WTC11 (cell line): ENCODE data around the gene DNAH8. TPM values are rescaled to one million over a fixed set of nuclear protein-coding genes. Genes with fewer than 3 reads are reported as not detected.

ENCODE experiments used
- ATAC-seq: fragments of 200-7000 bp; cut with Tn5 transposase; 2 replicates; pipeline ENCODE4 v1.10.0; 2021; ENCODE audit warnings: mild to moderate bottlenecking, moderate library complexity
- CTCF ChIA-PET: fragments of 300-600 bp; sonication (Branson Sonifier 250); formaldehyde crosslinking; loops from one replicate; lab custom pipeline; 2021; ENCODE audit warnings: antibody characterized with exemption; lab: Charles Lee
- POLR2A ChIA-PET: fragments of 350-600 bp; sonication (Branson Sonifier 250); formaldehyde crosslinking; loops from one replicate; lab custom pipeline; 2021; ENCODE audit warnings: antibody characterized with exemption; lab: Charles Lee
- DNase-seq: peaks from one replicate; pipeline ENCODE4 v3.0.0; 2021; ENCODE audit warnings: low spot score
- H3K27ac Mint-ChIP-seq: 2 replicates; pipeline ENCODE4 v1.8.0; 2021; ENCODE audit warnings: mixed read lengths
- H3K27me3 Mint-ChIP-seq: 2 replicates; pipeline ENCODE4 v1.8.0; 2021; ENCODE audit warnings: low read depth, mild to moderate bottlenecking, moderate library complexity, mixed read lengths
- H3K36me3 Mint-ChIP-seq: 2 replicates; pipeline ENCODE4 v1.8.0; 2021; ENCODE audit warnings: mixed read lengths
- H3K4me1 Mint-ChIP-seq: 2 replicates; pipeline ENCODE4 v1.8.0; 2022; ENCODE audit warnings: mixed read lengths
- H3K4me3 Mint-ChIP-seq: 2 replicates; pipeline ENCODE4 v1.8.0; 2021; ENCODE audit warnings: mild to moderate bottlenecking, moderate library complexity, mixed read lengths
- H3K9me3 Mint-ChIP-seq: 2 replicates; pipeline ENCODE4 v1.8.0; 2021; ENCODE audit warnings: mixed read lengths
- ATF1 ChIP-seq: sonication (generic); formaldehyde crosslinking; IDR thresholded peaks from 2 replicates; pipeline ENCODE4 v1.8.1; 2023; ENCODE audit warnings: mild to moderate bottlenecking, moderate library complexity, missing genetic modification reagents
- EMX1 ChIP-seq: fragments of 250-450 bp; sonication (Bioruptor Pico); IDR thresholded peaks from 2 replicates; pipeline ENCODE4 v1.8.0; 2021; ENCODE audit warnings: mild to moderate bottlenecking
- ESRRA ChIP-seq: sonication (generic); formaldehyde crosslinking; IDR thresholded peaks from 2 replicates; pipeline ENCODE4 v1.8.1; 2022; ENCODE audit warnings: mild to moderate bottlenecking, missing genetic modification reagents, borderline replicate concordance
- ETV6 ChIP-seq: sonication (generic); formaldehyde crosslinking; IDR thresholded peaks from 2 replicates; pipeline ENCODE4 v1.8.1; 2022; ENCODE audit warnings: mild to moderate bottlenecking, missing genetic modification reagents
- MXD4 ChIP-seq: fragments of 250-450 bp; sonication (Bioruptor Pico); IDR thresholded peaks from 2 replicates; pipeline ENCODE4 v1.8.0; 2021; ENCODE audit warnings: mild to moderate bottlenecking, moderate library complexity, borderline replicate concordance
- NFATC4 ChIP-seq: fragments of 250-450 bp; sonication (Bioruptor Pico); IDR thresholded peaks from 2 replicates; pipeline ENCODE4 v1.9.0; 2021; ENCODE audit warnings: mild to moderate bottlenecking
- SP1 ChIP-seq: sonication (generic); formaldehyde crosslinking; conservative IDR thresholded peaks from 2 replicates; pipeline ENCODE4 v1.8.1; 2022; ENCODE audit warnings: missing genetic modification reagents
- ZNF263 ChIP-seq: sonication (generic); formaldehyde crosslinking; IDR thresholded peaks from 2 replicates; pipeline ENCODE4 v1.8.1; 2022; ENCODE audit warnings: low read depth, mild to moderate bottlenecking, moderate library complexity, missing genetic modification reagents
- ZNF317 ChIP-seq: sonication (generic); formaldehyde crosslinking; IDR thresholded peaks from 2 replicates; pipeline ENCODE4 v1.8.1; 2023; ENCODE audit warnings: low read depth, mild to moderate bottlenecking, moderate library complexity, missing genetic modification reagents, borderline replicate concordance
- ZNF416 ChIP-seq: fragments of 250-450 bp; sonication (Bioruptor Pico); IDR thresholded peaks from 2 replicates; pipeline ENCODE4 v1.9.0; 2021; ENCODE audit warnings: mild to moderate bottlenecking, inconsistent platforms
- ZNF671 ChIP-seq: fragments of 250-450 bp; sonication (Bioruptor Pico); IDR thresholded peaks from 2 replicates; pipeline ENCODE4 v1.8.0; 2021; ENCODE audit warnings: mild to moderate bottlenecking
- total RNA-seq: library from RNA; stranded (reverse); gene quantifications from 3 replicates; pipeline ENCODE4 v1.2.3, GENCODE V29; 2021
- TF ChIP-seq, protein P1 (sequence below): fragments of 250-450 bp; sonication (Bioruptor Pico); IDR thresholded peaks from 2 replicates; pipeline ENCODE4 v1.9.0; 2021; ENCODE audit warnings: mild to moderate bottlenecking, borderline replicate concordance
- TF ChIP-seq, protein P2 (sequence below): sonication (generic); formaldehyde crosslinking; IDR thresholded peaks from 2 replicates; pipeline ENCODE4 v1.8.1; 2022; ENCODE audit warnings: mild to moderate bottlenecking, moderate library complexity, missing genetic modification reagents
- TF ChIP-seq, protein P3 (sequence below): fragments of 250-450 bp; sonication (Bioruptor Pico); IDR thresholded peaks from 2 replicates; pipeline ENCODE4 v1.9.0; 2021; ENCODE audit warnings: moderate library complexity, mild to moderate bottlenecking, inconsistent platforms, borderline replicate concordance
- TF ChIP-seq, protein P4 (sequence below): sonication (generic); formaldehyde crosslinking; IDR thresholded peaks from 2 replicates; pipeline ENCODE4 v1.8.1; 2023; ENCODE audit warnings: mild to moderate bottlenecking, missing genetic modification reagents, borderline replicate concordance
- TF ChIP-seq, protein P5 (sequence below): fragments of 250-450 bp; sonication (Bioruptor Pico); IDR thresholded peaks from 2 replicates; pipeline ENCODE4 v2.1.2; 2022; ENCODE audit warnings: mild to moderate bottlenecking, moderate library complexity

DNAH8 gene
- total RNA-seq, 1 experiment from 2014 or later = 0.02 TPM

DNA sequence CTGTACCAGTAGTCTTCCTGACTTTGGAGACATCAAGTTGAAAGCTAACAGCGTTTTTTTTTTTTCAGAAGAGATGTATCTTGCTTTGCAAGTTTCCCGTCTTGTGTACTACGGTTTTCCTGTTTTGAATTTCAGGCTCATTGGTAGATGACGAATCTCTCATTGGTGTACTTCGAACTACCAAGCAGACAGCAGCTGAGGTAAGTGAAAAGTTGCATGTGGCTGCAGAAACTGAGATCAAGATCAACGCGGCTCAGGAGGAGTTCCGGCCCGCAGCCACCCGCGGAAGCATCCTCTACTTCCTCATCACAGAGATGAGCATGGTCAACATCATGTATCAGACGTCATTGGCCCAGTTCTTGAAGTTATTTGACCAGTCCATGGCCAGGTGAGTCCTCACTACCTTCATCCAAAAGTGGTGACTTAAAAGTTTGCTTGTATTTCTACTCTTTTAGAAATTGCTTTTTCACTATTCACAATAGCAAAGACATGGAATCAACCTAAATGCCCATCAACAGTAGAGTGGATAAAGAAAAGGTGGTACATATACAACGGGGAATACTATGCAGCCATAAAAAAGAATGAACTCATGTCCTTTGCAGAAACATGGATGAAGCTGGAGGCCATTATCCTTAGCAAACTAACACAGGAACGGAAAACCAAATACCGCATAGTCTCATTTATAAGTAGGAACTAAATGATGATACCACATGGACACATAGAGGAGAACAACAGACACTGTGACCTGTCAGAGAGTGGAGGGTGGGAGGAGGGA lies 222.9 kb downstream of the DNAH8 start:
- ATAC-seq = no peak
- H3K27ac Mint-ChIP-seq = no peak overlapping the region
- H3K9me3 Mint-ChIP-seq = peaks cover 10% of the 10 kb centered on the region
- CTCF ChIA-PET = no interaction called here
- TF ChIP-seq MXD4 (no peak), ESRRA (CRISPR knock-in tag) (no peak), ZNF416 (no peak), ZNF317 (CRISPR knock-in tag) (no peak), NFATC4 (CRISPR knock-in tag) (no peak), ETV6 (CRISPR knock-in tag) (no peak), EMX1 (no peak), ZNF671 (CRISPR knock-in tag) (no peak), ATF1 (CRISPR knock-in tag) (no peak), ZNF263 (no peak), SP1 (CRISPR knock-in tag) (no peak)
- TF ChIP-seq, protein P1, sequence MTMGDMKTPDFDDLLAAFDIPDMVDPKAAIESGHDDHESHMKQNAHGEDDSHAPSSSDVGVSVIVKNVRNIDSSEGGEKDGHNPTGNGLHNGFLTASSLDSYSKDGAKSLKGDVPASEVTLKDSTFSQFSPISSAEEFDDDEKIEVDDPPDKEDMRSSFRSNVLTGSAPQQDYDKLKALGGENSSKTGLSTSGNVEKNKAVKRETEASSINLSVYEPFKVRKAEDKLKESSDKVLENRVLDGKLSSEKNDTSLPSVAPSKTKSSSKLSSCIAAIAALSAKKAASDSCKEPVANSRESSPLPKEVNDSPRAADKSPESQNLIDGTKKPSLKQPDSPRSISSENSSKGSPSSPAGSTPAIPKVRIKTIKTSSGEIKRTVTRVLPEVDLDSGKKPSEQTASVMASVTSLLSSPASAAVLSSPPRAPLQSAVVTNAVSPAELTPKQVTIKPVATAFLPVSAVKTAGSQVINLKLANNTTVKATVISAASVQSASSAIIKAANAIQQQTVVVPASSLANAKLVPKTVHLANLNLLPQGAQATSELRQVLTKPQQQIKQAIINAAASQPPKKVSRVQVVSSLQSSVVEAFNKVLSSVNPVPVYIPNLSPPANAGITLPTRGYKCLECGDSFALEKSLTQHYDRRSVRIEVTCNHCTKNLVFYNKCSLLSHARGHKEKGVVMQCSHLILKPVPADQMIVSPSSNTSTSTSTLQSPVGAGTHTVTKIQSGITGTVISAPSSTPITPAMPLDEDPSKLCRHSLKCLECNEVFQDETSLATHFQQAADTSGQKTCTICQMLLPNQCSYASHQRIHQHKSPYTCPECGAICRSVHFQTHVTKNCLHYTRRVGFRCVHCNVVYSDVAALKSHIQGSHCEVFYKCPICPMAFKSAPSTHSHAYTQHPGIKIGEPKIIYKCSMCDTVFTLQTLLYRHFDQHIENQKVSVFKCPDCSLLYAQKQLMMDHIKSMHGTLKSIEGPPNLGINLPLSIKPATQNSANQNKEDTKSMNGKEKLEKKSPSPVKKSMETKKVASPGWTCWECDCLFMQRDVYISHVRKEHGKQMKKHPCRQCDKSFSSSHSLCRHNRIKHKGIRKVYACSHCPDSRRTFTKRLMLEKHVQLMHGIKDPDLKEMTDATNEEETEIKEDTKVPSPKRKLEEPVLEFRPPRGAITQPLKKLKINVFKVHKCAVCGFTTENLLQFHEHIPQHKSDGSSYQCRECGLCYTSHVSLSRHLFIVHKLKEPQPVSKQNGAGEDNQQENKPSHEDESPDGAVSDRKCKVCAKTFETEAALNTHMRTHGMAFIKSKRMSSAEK (CRISPR knock-in tag) = no peak
- TF ChIP-seq, protein P2, sequence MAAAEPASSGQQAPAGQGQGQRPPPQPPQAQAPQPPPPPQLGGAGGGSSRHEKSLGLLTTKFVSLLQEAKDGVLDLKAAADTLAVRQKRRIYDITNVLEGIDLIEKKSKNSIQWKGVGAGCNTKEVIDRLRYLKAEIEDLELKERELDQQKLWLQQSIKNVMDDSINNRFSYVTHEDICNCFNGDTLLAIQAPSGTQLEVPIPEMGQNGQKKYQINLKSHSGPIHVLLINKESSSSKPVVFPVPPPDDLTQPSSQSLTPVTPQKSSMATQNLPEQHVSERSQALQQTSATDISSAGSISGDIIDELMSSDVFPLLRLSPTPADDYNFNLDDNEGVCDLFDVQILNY (CRISPR knock-in tag) = no peak
- TF ChIP-seq, protein P3, sequence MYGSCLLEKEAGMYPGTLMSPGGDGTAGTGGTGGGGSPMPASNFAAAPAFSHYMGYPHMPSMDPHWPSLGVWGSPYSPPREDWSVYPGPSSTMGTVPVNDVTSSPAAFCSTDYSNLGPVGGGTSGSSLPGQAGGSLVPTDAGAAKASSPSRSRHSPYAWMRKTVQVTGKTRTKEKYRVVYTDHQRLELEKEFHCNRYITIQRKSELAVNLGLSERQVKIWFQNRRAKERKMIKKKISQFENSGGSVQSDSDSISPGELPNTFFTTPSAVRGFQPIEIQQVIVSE (CRISPR knock-in tag) = no peak
- TF ChIP-seq, protein P4, sequence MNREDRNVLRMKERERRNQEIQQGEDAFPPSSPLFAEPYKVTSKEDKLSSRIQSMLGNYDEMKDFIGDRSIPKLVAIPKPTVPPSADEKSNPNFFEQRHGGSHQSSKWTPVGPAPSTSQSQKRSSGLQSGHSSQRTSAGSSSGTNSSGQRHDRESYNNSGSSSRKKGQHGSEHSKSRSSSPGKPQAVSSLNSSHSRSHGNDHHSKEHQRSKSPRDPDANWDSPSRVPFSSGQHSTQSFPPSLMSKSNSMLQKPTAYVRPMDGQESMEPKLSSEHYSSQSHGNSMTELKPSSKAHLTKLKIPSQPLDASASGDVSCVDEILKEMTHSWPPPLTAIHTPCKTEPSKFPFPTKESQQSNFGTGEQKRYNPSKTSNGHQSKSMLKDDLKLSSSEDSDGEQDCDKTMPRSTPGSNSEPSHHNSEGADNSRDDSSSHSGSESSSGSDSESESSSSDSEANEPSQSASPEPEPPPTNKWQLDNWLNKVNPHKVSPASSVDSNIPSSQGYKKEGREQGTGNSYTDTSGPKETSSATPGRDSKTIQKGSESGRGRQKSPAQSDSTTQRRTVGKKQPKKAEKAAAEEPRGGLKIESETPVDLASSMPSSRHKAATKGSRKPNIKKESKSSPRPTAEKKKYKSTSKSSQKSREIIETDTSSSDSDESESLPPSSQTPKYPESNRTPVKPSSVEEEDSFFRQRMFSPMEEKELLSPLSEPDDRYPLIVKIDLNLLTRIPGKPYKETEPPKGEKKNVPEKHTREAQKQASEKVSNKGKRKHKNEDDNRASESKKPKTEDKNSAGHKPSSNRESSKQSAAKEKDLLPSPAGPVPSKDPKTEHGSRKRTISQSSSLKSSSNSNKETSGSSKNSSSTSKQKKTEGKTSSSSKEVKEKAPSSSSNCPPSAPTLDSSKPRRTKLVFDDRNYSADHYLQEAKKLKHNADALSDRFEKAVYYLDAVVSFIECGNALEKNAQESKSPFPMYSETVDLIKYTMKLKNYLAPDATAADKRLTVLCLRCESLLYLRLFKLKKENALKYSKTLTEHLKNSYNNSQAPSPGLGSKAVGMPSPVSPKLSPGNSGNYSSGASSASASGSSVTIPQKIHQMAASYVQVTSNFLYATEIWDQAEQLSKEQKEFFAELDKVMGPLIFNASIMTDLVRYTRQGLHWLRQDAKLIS = no peak
- TF ChIP-seq, protein P5, sequence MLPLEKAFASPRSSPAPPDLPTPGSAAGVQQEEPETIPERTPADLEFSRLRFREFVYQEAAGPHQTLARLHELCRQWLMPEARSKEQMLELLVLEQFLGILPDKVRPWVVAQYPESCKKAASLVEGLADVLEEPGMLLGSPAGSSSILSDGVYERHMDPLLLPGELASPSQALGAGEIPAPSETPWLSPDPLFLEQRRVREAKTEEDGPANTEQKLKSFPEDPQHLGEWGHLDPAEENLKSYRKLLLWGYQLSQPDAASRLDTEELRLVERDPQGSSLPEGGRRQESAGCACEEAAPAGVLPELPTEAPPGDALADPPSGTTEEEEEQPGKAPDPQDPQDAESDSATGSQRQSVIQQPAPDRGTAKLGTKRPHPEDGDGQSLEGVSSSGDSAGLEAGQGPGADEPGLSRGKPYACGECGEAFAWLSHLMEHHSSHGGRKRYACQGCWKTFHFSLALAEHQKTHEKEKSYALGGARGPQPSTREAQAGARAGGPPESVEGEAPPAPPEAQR (CRISPR knock-in tag) = no peak
- POLR2A ChIA-PET = no interaction called here
- H3K4me1 Mint-ChIP-seq = no peaks in the 10 kb centered on the region
- no peak for DNase-seq
- peaks cover 3% of the 10 kb centered on the region; the same call in 1 of the 2 replicates for H3K27me3 Mint-ChIP-seq
- no peak overlapping the region for H3K4me3 Mint-ChIP-seq
- H3K36me3 Mint-ChIP-seq = no peaks in the 10 kb centered on the region
